ENCODE data around the gene TBX18. TPM values are rescaled to one million over a fixed set of nuclear protein-coding genes. Genes with fewer than 3 reads are reported as not detected.

TBX18 gene
- total RNA-seq, 1 experiment from 2014 or later = 0.15 TPM

DNA sequence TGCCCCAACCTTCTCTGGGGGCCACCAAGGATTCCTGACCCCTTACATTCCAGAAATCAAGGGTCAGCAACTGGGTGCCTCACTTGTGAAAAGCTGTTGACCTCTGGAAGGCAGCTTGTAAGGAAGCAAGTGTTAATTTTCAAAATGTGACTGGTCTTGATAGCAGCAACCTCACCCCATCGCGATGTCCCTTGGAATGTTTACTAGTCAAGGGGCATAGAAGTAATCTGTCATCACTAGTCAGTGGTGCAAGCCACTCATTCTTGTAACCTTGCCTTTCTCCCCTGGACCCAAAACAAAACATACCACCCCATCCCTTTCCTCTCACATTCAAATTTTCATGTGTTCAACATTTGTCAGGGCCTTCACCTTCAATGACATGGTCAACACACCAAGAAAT, 30.5 kb downstream of the TBX18 start (continued):
- TF ChIP-seq, protein P1, sequence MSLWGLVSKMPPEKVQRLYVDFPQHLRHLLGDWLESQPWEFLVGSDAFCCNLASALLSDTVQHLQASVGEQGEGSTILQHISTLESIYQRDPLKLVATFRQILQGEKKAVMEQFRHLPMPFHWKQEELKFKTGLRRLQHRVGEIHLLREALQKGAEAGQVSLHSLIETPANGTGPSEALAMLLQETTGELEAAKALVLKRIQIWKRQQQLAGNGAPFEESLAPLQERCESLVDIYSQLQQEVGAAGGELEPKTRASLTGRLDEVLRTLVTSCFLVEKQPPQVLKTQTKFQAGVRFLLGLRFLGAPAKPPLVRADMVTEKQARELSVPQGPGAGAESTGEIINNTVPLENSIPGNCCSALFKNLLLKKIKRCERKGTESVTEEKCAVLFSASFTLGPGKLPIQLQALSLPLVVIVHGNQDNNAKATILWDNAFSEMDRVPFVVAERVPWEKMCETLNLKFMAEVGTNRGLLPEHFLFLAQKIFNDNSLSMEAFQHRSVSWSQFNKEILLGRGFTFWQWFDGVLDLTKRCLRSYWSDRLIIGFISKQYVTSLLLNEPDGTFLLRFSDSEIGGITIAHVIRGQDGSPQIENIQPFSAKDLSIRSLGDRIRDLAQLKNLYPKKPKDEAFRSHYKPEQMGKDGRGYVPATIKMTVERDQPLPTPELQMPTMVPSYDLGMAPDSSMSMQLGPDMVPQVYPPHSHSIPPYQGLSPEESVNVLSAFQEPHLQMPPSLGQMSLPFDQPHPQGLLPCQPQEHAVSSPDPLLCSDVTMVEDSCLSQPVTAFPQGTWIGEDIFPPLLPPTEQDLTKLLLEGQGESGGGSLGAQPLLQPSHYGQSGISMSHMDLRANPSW (CRISPR knock-in tag; conservative IDR thresholded peaks at IDR 0.05; ENCODE audit: low read depth) = no peak
- no peak for TF ChIP-seq RORB (CRISPR knock-in tag; IDR thresholded peaks at IDR 0.05)
- no peak for TF ChIP-seq EMX1 (CRISPR knock-in tag; IDR thresholded peaks at IDR 0.05)
- no peak for TF ChIP-seq PRRX2 (CRISPR knock-in tag; IDR thresholded peaks at IDR 0.05)
- TF ChIP-seq ZNF416 (CRISPR knock-in tag; IDR thresholded peaks at IDR 0.05) = no peak
- TF ChIP-seq, protein P2, sequence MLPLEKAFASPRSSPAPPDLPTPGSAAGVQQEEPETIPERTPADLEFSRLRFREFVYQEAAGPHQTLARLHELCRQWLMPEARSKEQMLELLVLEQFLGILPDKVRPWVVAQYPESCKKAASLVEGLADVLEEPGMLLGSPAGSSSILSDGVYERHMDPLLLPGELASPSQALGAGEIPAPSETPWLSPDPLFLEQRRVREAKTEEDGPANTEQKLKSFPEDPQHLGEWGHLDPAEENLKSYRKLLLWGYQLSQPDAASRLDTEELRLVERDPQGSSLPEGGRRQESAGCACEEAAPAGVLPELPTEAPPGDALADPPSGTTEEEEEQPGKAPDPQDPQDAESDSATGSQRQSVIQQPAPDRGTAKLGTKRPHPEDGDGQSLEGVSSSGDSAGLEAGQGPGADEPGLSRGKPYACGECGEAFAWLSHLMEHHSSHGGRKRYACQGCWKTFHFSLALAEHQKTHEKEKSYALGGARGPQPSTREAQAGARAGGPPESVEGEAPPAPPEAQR (CRISPR knock-in tag; IDR thresholded peaks at IDR 0.05) = no peak
- no peak for TF ChIP-seq CREM (CRISPR knock-in tag; IDR thresholded peaks at IDR 0.05)
- TF ChIP-seq, protein P3, sequence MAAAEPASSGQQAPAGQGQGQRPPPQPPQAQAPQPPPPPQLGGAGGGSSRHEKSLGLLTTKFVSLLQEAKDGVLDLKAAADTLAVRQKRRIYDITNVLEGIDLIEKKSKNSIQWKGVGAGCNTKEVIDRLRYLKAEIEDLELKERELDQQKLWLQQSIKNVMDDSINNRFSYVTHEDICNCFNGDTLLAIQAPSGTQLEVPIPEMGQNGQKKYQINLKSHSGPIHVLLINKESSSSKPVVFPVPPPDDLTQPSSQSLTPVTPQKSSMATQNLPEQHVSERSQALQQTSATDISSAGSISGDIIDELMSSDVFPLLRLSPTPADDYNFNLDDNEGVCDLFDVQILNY (CRISPR knock-in tag; IDR thresholded peaks at IDR 0.05) = no peak
- no peak for TF ChIP-seq NR3C1 (CRISPR knock-in tag; conservative IDR thresholded peaks at IDR 0.05; ENCODE audit: low read depth)
- TF ChIP-seq MLX (CRISPR knock-in tag; IDR thresholded peaks at IDR 0.05) = no peak

DNA sequence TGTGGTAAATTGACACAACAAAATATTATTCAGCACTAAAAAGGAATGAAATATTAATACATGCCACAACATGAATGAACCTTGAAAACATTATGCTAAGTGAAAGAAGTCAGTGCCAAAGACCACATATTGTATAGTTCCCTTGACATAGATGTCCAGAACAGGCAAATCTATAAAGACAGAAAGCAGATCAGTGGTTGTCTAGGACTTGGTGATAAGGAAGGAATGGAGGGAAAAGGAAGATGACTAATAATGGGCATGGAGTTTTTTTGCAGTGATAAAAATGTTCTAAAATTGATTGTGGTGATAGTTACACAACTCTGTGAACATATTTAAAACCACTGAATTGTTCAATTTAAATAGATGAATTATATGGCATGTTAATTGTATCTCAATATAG, 32.5 kb downstream of the TBX18 start:
- DNase-seq (ENCODE audit: low spot score) (no peak), ATAC-seq (no peak)
- Mint-ChIP-seq H3K36me3 (no peaks in the 10 kb centered on the region), H3K27ac (no peak overlapping the region), H3K4me1 (no peaks in the 10 kb centered on the region), H3K27me3 (ENCODE audit: low read depth) (no peaks in the 10 kb centered on the region; the same call in 1 of the 2 replicates), H3K9me3 (no peaks in the 10 kb centered on the region), H3K4me3 (no peak overlapping the region)
- POLR2A ChIA-PET = no interaction called here
- TF ChIP-seq TEAD4 (CRISPR knock-in tag; IDR thresholded peaks at IDR 0.05) (no peak), NR2C2 (CRISPR knock-in tag; IDR thresholded peaks at IDR 0.05) (no peak), AR (CRISPR knock-in tag; IDR thresholded peaks at IDR 0.05) (no peak), PRRX2 (CRISPR knock-in tag; IDR thresholded peaks at IDR 0.05) (no peak), ETV6 (CRISPR knock-in tag; IDR thresholded peaks at IDR 0.05) (no peak), NFYB (CRISPR knock-in tag; conservative IDR thresholded peaks at IDR 0.05; ENCODE audit: low read depth) (no peak), IRF2 (CRISPR knock-in tag; IDR thresholded peaks at IDR 0.05; ENCODE audit: borderline replicate concordance, low read depth) (no peak), ZBTB43 (CRISPR knock-in tag; IDR thresholded peaks at IDR 0.05) (no peak), KAT7 (CRISPR knock-in tag; IDR thresholded peaks at IDR 0.05; ENCODE audit: borderline replicate concordance) (no peak), SMAD4 (CRISPR knock-in tag; IDR thresholded peaks at IDR 0.05) (no peak)
- CTCF ChIA-PET = interaction anchor here (0.6 kb wide), 1 partner anchor 505 kb away, joined by 3 read pairs; the partner anchor contains the start of gene CEP162

Measured in WTC11 (cell line).